Activated T-helper 1 cell treated with anti-CD3 and anti-CD28 coated beads, Interleukin-12 subunit alpha, Interleukin-12 subunit beta, Interleukin-2, Interleukin-4 antibody, amounts not matched to agents 30 ng/mL and 10 ng/mL and 1 ng/mL, durations not matched to agents 14 hours and 24 hours and 36 hours (primary cell): ENCODE data around the gene UPK3BL1. TPM values are rescaled to one million over a fixed set of nuclear protein-coding genes. Genes with fewer than 3 reads are reported as not detected.
"Not testable (repeated sequence)": the region's sequence is repeated elsewhere in the genome, so short reads cannot be mapped to it uniquely, and the experiment has no call there.

Experiments used
- DNase-seq: peaks from one replicate; pipeline ENCODE4 v3.0.0; 2021; ENCODE audit warnings: low spot score
- H3K27ac Mint-ChIP-seq: one replicate; pipeline ENCODE4 v1.8.0; 2021; ENCODE audit warnings: mild to moderate bottlenecking, mixed read lengths
- H3K27me3 Mint-ChIP-seq: one replicate; pipeline ENCODE4 v1.8.0; 2022; ENCODE audit warnings: mild to moderate bottlenecking, moderate library complexity, mixed read lengths; ENCODE audit not compliant: insufficient read depth
- H3K36me3 Mint-ChIP-seq: one replicate; pipeline ENCODE4 v1.8.0; 2021; ENCODE audit warnings: low read depth, mixed read lengths
- H3K4me1 Mint-ChIP-seq: one replicate; pipeline ENCODE4 v1.8.0; 2021; ENCODE audit warnings: low read depth, mixed read lengths
- H3K4me3 Mint-ChIP-seq: one replicate; pipeline ENCODE4 v1.8.0; 2021; ENCODE audit warnings: mild to moderate bottlenecking, moderate library complexity, mixed read lengths
- H3K9me3 Mint-ChIP-seq: one replicate; pipeline ENCODE4 v1.8.0; 2021; ENCODE audit warnings: mixed read lengths
- intact Hi-C: fragments of 100-400 bp; cut with micrococcal nuclease; formaldehyde crosslinking; loops from one replicate; pipeline ENCODE4 v1.15.1; 2024
- total RNA-seq: library from RNA; stranded (reverse); gene quantifications from 2 replicates; pipeline ENCODE4 v1.2.3, GENCODE V29; 2022

The UPK3BL1 gene, protein sequence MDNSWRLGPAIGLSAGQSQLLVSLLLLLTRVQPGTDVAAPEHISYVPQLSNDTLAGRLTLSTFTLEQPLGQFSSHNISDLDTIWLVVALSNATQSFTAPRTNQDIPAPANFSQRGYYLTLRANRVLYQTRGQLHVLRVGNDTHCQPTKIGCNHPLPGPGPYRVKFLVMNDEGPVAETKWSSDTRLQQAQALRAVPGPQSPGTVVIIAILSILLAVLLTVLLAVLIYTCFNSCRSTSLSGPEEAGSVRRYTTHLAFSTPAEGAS
- total RNA-seq, result 16.3 and 16.9 TPM in 2 replicates

DNA sequence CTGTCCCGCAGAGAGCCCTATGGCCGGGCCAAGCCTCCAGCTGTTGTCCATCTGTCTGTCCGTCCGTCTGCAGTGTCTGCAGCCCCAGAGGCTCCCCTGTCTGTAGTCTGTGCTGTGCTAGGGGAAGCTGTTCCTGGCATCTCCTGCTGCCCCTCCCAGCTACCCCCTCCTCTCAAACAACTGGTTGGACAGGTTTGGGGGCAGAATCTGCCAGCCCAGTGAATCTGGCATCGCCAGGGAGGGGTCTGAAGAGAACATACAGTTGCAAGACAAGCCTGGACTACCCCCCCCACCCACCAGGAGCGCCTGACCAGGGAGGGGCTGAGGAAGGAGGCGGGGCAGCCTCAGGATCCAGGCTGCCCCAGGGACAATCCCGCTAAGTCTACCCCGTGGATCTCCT is at the start of gene UPK3BL1:
Gene UPK3BL1 (minus strand): TSS at position 101 of the 400 bp plus-strand sequence. CDS start 50 bp downstream, at position 51.
- H3K9me3 Mint-ChIP-seq, H3K36me3 Mint-ChIP-seq, DNase-seq, intact Hi-C loops, H3K4me3 Mint-ChIP-seq, H3K4me1 Mint-ChIP-seq, H3K27ac Mint-ChIP-seq, H3K27me3 Mint-ChIP-seq: not testable (repeated sequence)

DNA sequence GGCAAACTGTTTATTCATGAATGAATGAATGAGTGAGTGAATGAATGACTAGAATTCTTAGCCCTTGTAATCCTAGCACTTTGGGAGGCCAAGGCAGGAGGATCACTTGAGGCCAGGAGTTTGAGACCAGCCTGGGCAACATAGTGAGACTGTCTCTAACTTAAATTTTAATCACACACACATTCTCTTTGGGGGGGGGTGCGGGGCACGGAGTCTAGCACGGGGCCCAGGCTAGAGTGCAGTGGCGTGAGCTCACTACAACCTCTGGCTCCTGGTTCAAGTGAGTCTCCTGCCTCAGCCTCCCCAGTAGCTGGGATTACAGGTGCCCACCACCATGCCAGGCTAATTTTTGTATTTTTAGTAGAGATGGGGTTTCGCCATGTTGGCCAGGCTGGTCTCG is 48.0 kb upstream of the UPK3BL1 start:
- H3K9me3 Mint-ChIP-seq, H3K27ac Mint-ChIP-seq, H3K4me3 Mint-ChIP-seq, intact Hi-C loops, H3K4me1 Mint-ChIP-seq, H3K36me3 Mint-ChIP-seq, H3K27me3 Mint-ChIP-seq, DNase-seq: not testable (repeated sequence)

DNA sequence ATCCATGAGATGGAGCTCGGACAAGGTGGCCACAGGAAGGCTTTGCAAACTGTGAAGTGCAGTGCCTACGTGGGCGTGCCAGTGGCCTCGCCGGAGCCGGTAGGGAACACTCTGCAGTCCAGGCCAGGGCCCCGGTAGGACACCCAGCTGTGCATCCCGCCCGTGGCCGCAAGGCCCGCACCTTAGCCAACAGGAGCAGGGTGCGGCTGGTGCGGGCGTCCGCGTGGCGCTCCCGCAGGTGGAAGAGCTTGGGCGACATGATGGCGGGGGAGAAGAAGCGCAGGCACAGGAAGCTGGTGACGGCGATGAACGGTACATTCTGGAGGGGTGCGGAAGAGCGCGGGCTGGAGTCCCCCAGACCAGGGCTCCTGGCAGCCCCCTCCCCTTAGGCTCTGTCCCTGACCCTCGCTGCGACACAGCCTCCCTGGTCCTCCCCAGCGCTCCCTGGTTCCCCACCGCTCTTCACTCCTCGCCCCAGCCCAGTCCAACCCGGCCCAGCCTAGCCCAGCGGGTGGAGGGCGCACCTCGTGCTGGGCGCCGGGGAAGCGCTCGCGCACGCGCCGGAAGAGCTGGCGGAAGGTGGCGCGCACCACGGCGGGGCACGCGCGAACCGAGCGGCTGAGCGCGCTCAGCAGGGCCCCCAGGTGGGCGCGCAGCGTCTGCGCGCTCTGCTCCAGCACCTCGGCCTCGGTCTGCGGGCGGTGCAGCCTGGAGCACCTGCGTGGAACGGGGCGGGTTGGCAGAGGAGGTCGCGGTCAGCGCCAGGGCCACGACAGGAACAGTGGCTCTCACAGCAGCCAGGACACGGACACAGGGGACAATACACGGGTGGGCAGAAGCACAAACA is 47.1 kb upstream of the UPK3BL1 start:
- H3K4me1 Mint-ChIP-seq, intact Hi-C loops, H3K27ac Mint-ChIP-seq, DNase-seq, H3K36me3 Mint-ChIP-seq, H3K27me3 Mint-ChIP-seq, H3K9me3 Mint-ChIP-seq, H3K4me3 Mint-ChIP-seq: not testable (repeated sequence)

DNA sequence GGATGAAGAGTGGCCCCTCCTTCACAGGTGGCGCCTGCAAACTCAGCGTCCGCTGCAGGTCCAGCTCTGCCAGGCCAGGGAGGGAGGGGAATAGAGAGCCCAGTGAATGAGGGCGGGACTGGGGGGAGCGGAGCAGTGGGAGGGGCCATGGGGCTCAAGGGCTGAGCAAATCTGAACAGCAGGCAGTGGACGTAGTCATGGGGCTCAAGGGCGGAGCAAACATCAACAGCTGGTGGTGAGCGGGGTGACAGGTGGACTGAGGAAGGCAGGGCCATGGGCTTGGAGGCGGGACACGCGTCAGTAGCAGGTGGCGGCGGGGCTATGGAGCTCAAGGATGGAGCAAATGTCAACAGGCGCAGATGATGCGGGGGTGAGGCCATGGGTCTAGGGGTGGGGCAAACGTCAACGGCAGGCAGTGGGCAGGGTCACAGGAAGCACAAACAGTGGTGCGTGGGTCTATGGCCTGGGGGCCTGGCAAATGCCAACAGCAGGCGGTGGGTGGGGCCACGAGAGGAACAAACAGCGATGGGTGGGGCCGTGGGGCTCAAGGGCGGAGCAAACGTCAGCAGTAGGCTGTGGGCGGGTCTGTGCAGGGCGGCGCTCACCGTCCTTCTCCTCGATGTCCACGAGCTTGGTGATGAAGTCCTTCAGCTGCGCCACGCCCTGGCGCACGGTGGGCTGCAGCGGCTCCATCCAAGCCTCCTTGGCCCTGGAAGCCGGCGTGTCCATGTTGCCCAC is 45.9 kb upstream of the UPK3BL1 start:
- not testable (repeated sequence) for H3K27ac Mint-ChIP-seq

DNA sequence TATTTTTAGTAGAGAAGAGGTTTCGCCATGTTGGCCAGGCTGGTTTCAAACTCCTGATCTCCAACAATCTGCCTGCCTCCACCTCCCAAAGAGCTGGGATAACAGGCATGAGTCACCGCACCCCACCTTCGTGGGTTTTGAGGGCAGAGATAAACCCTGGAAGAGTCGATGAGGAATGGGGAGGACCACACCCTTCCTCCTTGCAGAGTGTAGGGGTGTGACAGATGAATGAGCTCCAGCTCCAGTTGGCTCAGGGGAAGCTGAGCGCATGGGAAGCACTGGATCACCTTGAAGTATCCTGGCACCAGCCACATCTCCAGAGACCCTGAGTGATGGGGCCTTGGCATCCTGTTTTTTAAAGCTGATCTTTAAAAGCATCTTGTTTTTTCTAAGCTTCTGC is 40.0 kb upstream of the UPK3BL1 start:
- H3K36me3 Mint-ChIP-seq, DNase-seq, H3K4me3 Mint-ChIP-seq, H3K9me3 Mint-ChIP-seq, intact Hi-C loops, H3K27me3 Mint-ChIP-seq, H3K27ac Mint-ChIP-seq, H3K4me1 Mint-ChIP-seq: not testable (repeated sequence)

More for the DNA sequence above, 45.9 kb upstream of the UPK3BL1 start:
- H3K4me3 Mint-ChIP-seq, H3K36me3 Mint-ChIP-seq, intact Hi-C loops, DNase-seq, H3K9me3 Mint-ChIP-seq, H3K4me1 Mint-ChIP-seq, H3K27me3 Mint-ChIP-seq: not testable (repeated sequence)

DNA sequence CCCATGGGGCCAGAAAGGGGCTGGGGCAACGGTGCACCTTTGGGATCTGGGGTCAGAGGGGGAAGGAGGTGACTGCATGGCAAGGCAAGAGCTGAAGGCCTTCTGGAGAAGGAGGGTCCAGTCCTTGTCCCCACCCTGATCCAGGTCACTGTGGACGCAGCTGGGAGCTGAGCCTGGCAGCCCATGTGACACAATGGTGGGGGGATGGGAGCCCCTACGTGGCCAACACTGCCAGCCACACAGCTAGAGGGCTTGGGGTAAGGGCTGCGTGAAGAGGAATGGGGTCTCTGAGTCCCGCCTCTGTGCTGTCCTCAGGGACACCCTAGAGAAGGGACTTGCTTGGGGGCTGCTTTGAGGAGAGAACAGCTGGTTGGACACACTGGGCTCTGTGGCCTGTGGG is 38.2 kb upstream of the UPK3BL1 start:
- DNase-seq, H3K36me3 Mint-ChIP-seq, H3K4me3 Mint-ChIP-seq, H3K27ac Mint-ChIP-seq, H3K9me3 Mint-ChIP-seq, intact Hi-C loops, H3K27me3 Mint-ChIP-seq, H3K4me1 Mint-ChIP-seq: not testable (repeated sequence)

DNA sequence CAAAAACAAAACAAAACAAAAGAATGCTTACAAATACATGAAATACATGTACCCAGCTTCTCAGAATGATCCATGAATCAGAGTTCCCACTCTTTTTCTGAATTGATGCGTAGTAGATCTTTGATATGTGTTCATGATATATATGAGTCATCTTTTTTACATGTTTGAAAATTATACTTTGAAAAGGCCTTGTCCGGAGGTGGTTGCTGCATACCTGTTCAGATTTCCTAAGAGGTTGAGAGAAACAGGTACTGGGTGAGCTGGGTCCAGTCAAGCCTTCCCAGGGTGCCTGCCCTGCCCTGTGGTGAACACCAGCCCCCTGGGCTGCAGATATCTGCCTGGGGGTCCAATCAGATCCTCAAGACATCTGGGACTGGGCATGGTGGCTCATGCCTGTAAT is 33.0 kb upstream of the UPK3BL1 start:
- H3K27ac Mint-ChIP-seq, H3K36me3 Mint-ChIP-seq, intact Hi-C loops, H3K4me3 Mint-ChIP-seq, H3K27me3 Mint-ChIP-seq, H3K4me1 Mint-ChIP-seq, H3K9me3 Mint-ChIP-seq, DNase-seq: not testable (repeated sequence)

DNA sequence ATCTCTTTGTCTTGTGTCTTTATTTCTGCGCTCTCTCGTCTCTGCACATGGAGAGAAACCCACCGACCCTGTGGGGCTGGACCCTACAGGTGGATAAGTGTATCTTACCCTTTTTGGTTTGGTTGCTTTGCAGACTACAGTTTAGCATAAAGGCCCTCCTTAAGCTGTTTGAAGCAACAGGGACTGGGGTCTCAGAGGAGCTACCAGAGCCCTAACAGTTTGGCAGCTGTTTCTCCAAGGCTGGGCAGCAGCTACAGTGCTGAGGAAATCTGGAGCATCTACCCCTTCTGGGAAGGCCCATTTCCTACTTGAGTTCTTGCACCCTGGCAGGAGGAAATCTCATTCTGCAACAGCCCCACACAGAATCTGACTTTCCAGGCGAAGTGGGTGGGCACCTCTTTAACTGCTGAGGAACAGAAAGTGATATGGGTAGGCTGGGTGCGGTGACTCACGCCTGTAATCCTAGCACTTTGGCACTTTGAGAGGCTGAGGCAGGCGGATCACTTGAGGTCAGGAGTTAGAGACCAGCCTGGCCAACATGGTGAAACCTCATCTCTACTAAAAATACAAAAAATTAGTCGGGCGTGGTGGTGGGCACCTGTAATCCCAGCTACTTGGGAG is 31.0 kb upstream of the UPK3BL1 start:
- H3K9me3 Mint-ChIP-seq, H3K36me3 Mint-ChIP-seq, H3K4me3 Mint-ChIP-seq, DNase-seq, H3K27ac Mint-ChIP-seq, H3K27me3 Mint-ChIP-seq, intact Hi-C loops, H3K4me1 Mint-ChIP-seq: not testable (repeated sequence)

DNA sequence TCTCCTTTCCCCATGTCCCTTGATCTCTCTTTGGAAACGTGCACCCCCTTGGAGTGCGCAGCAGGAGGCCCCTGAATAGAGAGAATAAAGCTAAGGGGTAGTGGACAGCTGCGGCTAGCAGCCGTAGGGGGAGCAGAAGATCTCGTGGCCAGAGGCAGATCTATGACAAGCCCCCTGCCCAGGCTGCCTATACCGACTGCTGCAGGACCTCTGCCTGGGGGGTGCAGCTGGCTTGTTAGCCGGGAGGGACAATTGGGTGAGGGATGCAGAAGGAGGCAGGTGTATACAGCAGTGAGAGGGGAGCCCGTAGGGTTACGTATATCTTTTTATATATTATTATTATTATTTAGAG is 29.3 kb upstream of the UPK3BL1 start:
- H3K4me1 Mint-ChIP-seq, intact Hi-C loops, H3K9me3 Mint-ChIP-seq, DNase-seq, H3K4me3 Mint-ChIP-seq, H3K36me3 Mint-ChIP-seq, H3K27me3 Mint-ChIP-seq, H3K27ac Mint-ChIP-seq: not testable (repeated sequence)

DNA sequence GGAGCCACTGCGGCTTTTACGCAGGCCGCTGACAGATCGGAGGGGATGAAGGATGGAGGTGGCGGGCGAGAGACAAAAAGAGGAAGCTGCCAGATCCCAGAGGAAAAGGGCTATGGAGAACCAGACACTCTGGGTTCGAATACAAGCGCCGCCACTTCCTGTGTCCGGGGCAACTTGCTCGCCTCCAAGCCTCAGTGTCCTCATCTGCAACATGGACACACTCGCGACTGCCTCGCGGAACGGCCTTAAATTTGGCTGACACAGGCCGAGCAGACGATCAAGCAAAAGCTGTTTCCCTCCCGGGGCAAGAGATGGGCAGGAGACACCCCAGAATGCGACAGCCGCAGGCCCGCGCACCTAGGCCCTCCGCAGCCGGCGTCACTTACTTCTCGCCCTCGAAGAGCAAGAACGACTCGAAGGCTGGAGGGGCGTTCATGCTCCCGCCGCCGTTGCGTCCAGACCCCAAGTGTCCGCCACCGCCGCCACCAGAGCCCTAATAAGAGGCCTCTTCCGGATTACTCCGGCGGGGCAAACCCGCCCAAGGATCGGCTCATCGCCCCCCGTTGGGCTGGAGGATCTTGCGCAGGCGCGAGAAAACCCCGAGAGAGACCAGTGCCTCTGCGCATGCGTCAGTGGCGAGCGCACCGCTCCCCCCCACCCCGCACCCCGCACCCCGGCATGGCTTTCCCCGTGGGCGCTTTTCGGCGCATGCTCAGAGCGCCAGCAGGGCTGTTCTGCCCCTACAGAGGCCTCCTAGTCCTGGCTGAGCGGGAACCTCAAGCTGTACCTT is 28.8 kb upstream of the UPK3BL1 start, which contains the start of gene POLR2J2:
Gene POLR2J2 (minus strand): TSS at position 498 of the 790 bp plus-strand sequence. CDS start 62 bp downstream, at position 436.
- H3K27me3 Mint-ChIP-seq, intact Hi-C loops: not testable (repeated sequence)
- peak; percentile 25 for DNase-seq

DNA sequence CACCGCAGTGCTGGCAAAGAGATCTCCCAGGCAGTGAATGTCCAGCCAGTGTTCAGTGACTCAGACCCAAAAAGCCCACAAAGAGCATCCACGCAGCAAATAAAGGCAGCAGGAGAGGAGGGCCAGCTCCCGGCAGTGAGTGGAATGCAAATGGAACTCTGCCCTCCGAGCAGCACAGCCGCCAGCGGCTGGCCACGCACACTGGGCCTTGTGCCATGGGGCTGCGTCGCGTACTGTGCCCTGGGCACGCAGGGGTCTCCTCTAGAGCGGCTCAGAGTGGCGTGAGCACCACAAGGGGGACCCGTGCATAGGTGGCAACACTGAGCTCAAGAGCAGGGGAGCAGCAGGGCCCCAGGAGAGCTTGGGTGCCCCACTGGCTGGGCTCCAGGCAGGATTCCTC is 24.9 kb upstream of the UPK3BL1 start:
- intact Hi-C loops, H3K9me3 Mint-ChIP-seq, H3K27me3 Mint-ChIP-seq, DNase-seq, H3K4me1 Mint-ChIP-seq, H3K4me3 Mint-ChIP-seq, H3K36me3 Mint-ChIP-seq, H3K27ac Mint-ChIP-seq: not testable (repeated sequence)

More for the DNA sequence above, 28.8 kb upstream of the UPK3BL1 start, which contains the start of gene POLR2J2:
- not testable (repeated sequence) for H3K9me3 Mint-ChIP-seq, H3K4me1 Mint-ChIP-seq, H3K36me3 Mint-ChIP-seq, H3K4me3 Mint-ChIP-seq, H3K27ac Mint-ChIP-seq

DNA sequence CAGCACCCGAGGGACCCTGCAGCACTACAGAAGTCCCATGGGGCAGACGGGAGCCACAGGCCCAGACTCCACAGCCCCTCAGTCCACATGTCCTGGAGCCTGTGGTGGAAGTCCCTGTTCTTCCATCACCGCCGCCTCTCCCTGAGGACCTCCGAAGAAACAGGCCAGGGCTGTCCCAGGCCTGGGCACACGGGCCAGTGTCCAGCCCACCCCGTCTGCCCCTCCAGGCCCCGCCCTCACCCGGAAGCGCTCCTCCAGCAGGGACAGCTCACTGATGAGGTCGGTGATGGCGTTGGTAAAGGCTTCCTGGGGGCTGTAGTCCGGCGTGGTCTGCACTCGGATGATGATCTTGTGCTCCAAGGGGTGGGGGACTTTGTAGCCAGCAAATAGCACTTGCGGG is 24.3 kb upstream of the UPK3BL1 start:
- H3K4me3 Mint-ChIP-seq, H3K4me1 Mint-ChIP-seq, DNase-seq, H3K27me3 Mint-ChIP-seq, H3K36me3 Mint-ChIP-seq, H3K27ac Mint-ChIP-seq, intact Hi-C loops, H3K9me3 Mint-ChIP-seq: not testable (repeated sequence)
